ENCODE data around the gene ABHD4. TPM values are rescaled to one million over a fixed set of nuclear protein-coding genes. Genes with fewer than 3 reads are reported as not detected.
"Not testable (repeated sequence)": the region's sequence is repeated elsewhere in the genome, so short reads cannot be mapped to it uniquely, and the experiment has no call there.

ABHD4 gene
- 10 to 100 TPM; 16.7 to 20.7 TPM for total RNA-seq

- H3K4me3 Mint-ChIP-seq: peak within 1 kb of the TSS; percentile 88
- H3K4me1 Mint-ChIP-seq: peaks cover 25% of the 10 kb centered on the region
- DNase-seq: peak; percentile 79
- H3K27me3 Mint-ChIP-seq: peaks cover 14% of the 10 kb centered on the region
- no peaks in the 10 kb centered on the region for H3K9me3 Mint-ChIP-seq
- H3K27ac Mint-ChIP-seq: peak within 1 kb of the TSS; percentile 69
- ChIA-PET CTCF (interaction anchor here (0.6 to 5.5 kb wide), 22 partner anchors 9 to 772 kb away, joined by 3 to 41 read pairs (median 3); partner anchors contain the start of genes DAD1, OR6J1 and OXA1L), POLR2A (interaction anchor here (1.0 to 5.6 kb wide), 7 partner anchors 9 to 272 kb away, joined by 3 to 88 read pairs (median 4); partner anchors contain the start of genes DAD1 and OXA1L)
- peaks cover 29% of the 10 kb centered on the region for H3K36me3 Mint-ChIP-seq (ENCODE audit: low read depth)
Observed at GRCh38 chr14:22598099-22598895, at the start of gene ABHD4. Gene ABHD4, plus strand, starts transcription at chr14:22598300. Its CDS starts 7 bp downstream, at chr14:22598307.

DNA sequence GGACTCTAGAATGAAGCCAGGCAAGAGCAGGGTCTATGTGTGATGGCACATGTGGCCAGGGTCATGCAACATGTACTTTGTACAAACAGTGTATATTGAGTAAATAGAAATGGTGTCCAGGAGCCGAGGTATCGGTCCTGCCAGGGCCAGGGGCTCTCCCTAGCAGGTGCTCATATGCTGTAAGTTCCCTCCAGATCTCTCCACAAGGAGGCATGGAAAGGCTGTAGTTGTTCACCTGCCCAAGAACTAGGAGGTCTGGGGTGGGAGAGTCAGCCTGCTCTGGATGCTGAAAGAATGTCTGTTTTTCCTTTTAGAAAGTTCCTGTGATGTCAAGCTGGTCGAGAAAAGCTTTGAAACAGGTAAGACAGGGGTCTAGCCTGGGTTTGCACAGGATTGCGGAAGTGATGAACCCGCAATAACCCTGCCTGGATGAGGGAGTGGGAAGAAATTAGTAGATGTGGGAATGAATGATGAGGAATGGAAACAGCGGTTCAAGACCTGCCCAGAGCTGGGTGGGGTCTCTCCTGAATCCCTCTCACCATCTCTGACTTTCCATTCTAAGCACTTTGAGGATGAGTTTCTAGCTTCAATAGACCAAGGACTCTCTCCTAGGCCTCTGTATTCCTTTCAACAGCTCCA lies 48.7 kb upstream of the ABHD4 start:
- Mint-ChIP-seq H3K4me3 (peak overlapping the region; percentile 69), H3K4me1 (peaks cover 93% of the 10 kb centered on the region), H3K27me3 (no peaks in the 10 kb centered on the region), H3K9me3 (no peaks in the 10 kb centered on the region), H3K27ac (peak overlapping the region; percentile 97), H3K36me3 (ENCODE audit: low read depth) (peaks cover 93% of the 10 kb centered on the region)
- CTCF ChIA-PET: interaction anchor here (1.0 to 7.9 kb wide), 12 partner anchors 9 to 703 kb away, joined by 3 to 55 read pairs (median 4); no protein-coding TSS in a partner anchor
- no peak for DNase-seq
- POLR2A ChIA-PET: interaction anchor here (0.7 to 26.6 kb wide), 13 partner anchors 6 to 693 kb away, joined by 3 to 1110 read pairs (median 8); partner anchors contain the start of gene DAD1

DNA sequence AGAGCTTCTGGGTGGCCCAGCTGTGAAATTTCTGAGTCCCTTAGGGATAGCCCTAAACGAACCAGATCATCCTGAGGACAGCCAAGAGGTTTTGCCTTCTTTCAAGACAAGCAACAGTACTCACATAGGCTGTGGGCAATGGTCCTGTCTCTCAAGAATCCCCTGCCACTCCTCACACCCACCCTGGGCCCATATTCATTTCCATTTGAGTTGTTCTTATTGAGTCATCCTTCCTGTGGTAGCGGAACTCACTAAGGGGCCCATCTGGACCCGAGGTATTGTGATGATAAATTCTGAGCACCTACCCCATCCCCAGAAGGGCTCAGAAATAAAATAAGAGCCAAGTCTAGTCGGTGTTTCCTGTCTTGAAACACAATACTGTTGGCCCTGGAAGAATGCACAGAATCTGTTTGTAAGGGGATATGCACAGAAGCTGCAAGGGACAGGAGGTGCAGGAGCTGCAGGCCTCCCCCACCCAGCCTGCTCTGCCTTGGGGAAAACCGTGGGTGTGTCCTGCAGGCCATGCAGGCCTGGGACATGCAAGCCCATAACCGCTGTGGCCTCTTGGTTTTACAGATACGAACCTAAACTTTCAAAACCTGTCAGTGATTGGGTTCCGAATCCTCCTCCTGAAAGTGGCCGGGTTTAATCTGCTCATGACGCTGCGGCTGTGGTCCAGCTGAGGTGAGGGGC lies 48.0 kb upstream of the ABHD4 start:
- peak; percentile 79 for DNase-seq
- ChIA-PET CTCF (interaction anchor here (0.7 to 7.9 kb wide), 12 partner anchors 8 to 704 kb away, joined by 3 to 55 read pairs (median 4); no protein-coding TSS in a partner anchor), POLR2A (interaction anchor here (0.7 to 26.6 kb wide), 15 partner anchors 10 to 827 kb away, joined by 3 to 1110 read pairs (median 5); partner anchors contain the start of gene DAD1)
- H3K27me3 Mint-ChIP-seq: no peaks in the 10 kb centered on the region
- peak overlapping the region; percentile 97 for H3K27ac Mint-ChIP-seq
- no peaks in the 10 kb centered on the region for H3K9me3 Mint-ChIP-seq
- peak overlapping the region; percentile 69 for H3K4me3 Mint-ChIP-seq
- peaks cover 86% of the 10 kb centered on the region for H3K36me3 Mint-ChIP-seq (ENCODE audit: low read depth)
- H3K4me1 Mint-ChIP-seq: peaks cover 93% of the 10 kb centered on the region

GRCh38 chr14:22551605-22551997 lies 46.5 kb upstream of the ABHD4 start:
- Mint-ChIP-seq H3K27ac (peak overlapping the region; percentile 97), H3K4me3 (peak overlapping the region; percentile 69), H3K4me1 (peaks cover 91% of the 10 kb centered on the region), H3K36me3 (ENCODE audit: low read depth) (peaks cover 79% of the 10 kb centered on the region), H3K9me3 (no peaks in the 10 kb centered on the region), H3K27me3 (peaks cover 2% of the 10 kb centered on the region)
- no peak for DNase-seq
- ChIA-PET CTCF (interaction anchor here (0.8 to 7.9 kb wide), 6 partner anchors 10 to 706 kb away, joined by 3 to 55 read pairs (median 9); no protein-coding TSS in a partner anchor), POLR2A (interaction anchor here (1.0 to 26.6 kb wide), 12 partner anchors 12 to 828 kb away, joined by 3 to 1110 read pairs (median 5); partner anchors contain the start of gene DAD1)

DNA sequence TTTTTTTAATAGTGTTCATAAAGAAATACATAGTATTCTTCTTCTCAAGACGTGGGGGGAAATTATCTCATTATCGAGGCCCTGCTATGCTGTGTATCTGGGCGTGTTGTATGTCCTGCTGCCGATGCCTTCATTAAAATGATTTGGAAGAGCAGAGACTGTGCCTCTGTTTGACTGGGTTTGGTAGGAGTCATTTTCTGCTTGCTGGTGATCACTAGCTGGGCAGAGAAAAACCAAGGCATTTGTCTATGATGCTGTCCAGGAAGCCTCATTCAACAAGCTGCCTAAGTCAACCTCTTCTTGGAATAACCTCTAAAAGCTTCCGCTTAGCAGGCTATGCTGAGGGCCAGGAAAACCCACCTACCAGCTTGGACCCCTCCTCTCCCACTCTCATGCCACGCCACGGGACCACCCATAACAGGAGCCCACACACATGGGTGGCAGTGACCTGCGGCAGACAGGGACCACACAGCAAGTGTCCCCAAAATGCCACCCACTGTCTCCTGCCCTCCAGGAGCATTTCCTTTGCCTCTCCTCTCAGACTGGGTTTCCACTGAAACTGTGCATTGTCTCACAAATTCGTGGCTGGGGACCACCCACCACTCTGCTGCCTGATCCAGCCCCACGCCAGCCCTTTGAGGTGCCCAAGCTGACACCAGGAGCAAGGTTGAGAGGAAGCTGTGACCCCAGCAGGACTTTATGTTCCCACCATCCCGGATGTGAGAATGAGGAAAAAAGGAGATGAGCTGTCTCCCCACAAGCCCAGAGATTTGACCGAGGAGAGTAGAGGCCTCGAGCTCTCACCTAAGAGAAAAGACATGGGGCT lies 45.9 kb upstream of the ABHD4 start:
- ChIA-PET CTCF (interaction anchor here (1.0 to 7.9 kb wide), 12 partner anchors 10 to 706 kb away, joined by 3 to 55 read pairs (median 4); no protein-coding TSS in a partner anchor), POLR2A (interaction anchor here (0.8 to 26.6 kb wide), 17 partner anchors 12 to 829 kb away, joined by 3 to 1110 read pairs (median 4); partner anchors contain the start of genes DAD1 and OXA1L)
- Mint-ChIP-seq H3K4me1 (peaks cover 89% of the 10 kb centered on the region), H3K27me3 (peaks cover 2% of the 10 kb centered on the region), H3K9me3 (no peaks in the 10 kb centered on the region), H3K27ac (peak overlapping the region; percentile 97), H3K4me3 (peak overlapping the region; percentile 69), H3K36me3 (ENCODE audit: low read depth) (peaks cover 73% of the 10 kb centered on the region)
- DNase-seq: no peak

DNA sequence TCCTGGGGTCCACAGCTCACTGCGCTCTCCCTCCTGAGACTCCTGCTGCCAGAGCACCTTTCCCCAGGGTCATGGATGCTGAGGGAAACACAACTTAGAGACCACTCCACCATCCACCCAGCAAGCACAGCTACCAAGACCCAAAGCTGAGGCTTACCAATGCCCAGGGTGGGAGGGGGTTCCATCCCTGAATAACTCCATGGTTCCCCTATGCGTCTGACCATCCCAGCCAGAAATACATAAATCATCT lies 45.3 kb upstream of the ABHD4 start:
- Mint-ChIP-seq H3K4me3 (peak overlapping the region; percentile 69), H3K9me3 (no peaks in the 10 kb centered on the region), H3K27ac (peak overlapping the region; percentile 97), H3K27me3 (peaks cover 2% of the 10 kb centered on the region), H3K36me3 (ENCODE audit: low read depth) (peaks cover 68% of the 10 kb centered on the region), H3K4me1 (peaks cover 89% of the 10 kb centered on the region)
- POLR2A ChIA-PET: interaction anchor here (0.8 to 26.6 kb wide), 13 partner anchors 13 to 810 kb away, joined by 3 to 1110 read pairs (median 4); partner anchors contain the start of genes DAD1 and OXA1L
- CTCF ChIA-PET: interaction anchor here (1.0 to 7.9 kb wide), 12 partner anchors 9 to 707 kb away, joined by 3 to 55 read pairs (median 4); no protein-coding TSS in a partner anchor
- no peak for DNase-seq

- H3K27me3 Mint-ChIP-seq: peaks cover 2% of the 10 kb centered on the region
- peak overlapping the region; percentile 97 for H3K27ac Mint-ChIP-seq
- peaks cover 89% of the 10 kb centered on the region for H3K4me1 Mint-ChIP-seq
- H3K36me3 Mint-ChIP-seq (ENCODE audit: low read depth): peaks cover 61% of the 10 kb centered on the region
- H3K4me3 Mint-ChIP-seq: peak overlapping the region; percentile 53
- no peak for DNase-seq
- ChIA-PET CTCF (interaction anchor here (0.7 to 7.9 kb wide), 10 partner anchors 14 to 556 kb away, joined by 3 to 55 read pairs (median 4); no protein-coding TSS in a partner anchor), POLR2A (interaction anchor here (1.0 to 26.6 kb wide), 8 partner anchors 12 to 562 kb away, joined by 3 to 1110 read pairs (median 268); partner anchors contain the start of genes DAD1 and OXA1L)
- no peaks in the 10 kb centered on the region for H3K9me3 Mint-ChIP-seq
Observed at GRCh38 chr14:22553445-22553844, 44.7 kb upstream of the ABHD4 start.

GRCh38 chr14:22553861-22554497 lies 44.1 kb upstream of the ABHD4 start:
- peaks cover 60% of the 10 kb centered on the region for H3K36me3 Mint-ChIP-seq (ENCODE audit: low read depth)

DNA sequence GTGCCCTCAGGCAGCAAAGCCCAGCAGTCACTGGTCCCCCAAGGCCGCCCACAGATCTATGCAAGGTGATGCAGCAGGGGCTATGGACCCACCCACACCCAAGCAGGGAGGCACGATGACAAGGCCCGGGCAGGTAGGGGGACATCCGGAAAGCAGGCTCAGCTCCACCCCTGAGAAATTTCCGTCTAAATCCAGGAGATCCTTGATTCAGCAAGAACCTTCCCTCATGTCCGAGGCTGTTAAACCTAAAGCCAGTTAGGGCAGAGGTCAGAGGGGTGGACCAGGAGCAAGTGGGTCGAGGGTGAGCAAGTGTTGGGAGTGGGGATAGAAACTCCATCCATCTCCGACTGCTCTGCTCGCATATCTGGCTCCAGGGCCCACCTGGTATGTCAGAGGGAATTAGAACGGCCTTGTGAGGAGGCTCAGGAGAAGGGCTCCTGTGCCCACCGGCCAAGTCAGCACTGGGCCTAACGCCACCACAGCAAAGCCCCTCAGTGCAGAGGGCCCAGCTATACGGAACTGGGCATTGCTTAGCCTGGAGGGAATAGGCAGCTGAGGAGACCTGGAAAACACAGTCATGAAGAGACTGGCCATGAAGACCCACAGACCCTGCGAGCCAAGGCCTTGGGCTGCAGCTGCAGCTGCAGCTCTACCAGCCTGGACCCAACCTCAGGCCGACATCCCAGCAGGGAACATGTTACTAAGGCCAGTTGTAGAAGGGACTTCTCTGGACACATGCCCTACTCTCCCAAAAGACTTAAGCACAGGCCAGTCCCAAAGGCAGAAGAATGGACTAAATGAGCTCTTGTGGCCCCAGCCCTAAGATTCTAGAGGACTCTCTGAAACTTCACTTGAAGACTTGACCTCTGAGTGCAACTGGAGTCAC lies 43.4 kb upstream of the ABHD4 start:
- no peak for DNase-seq
- peaks cover 2% of the 10 kb centered on the region for H3K27me3 Mint-ChIP-seq
- CTCF ChIA-PET: interaction anchor here (1.0 to 8.4 kb wide), 13 partner anchors 9 to 702 kb away, joined by 3 to 593 read pairs (median 19); no protein-coding TSS in a partner anchor
- H3K4me1 Mint-ChIP-seq: peaks cover 91% of the 10 kb centered on the region
- H3K4me3 Mint-ChIP-seq: peak overlapping the region; percentile 76
- H3K27ac Mint-ChIP-seq: peak overlapping the region; percentile 95
- no peaks in the 10 kb centered on the region for H3K9me3 Mint-ChIP-seq
- peaks cover 52% of the 10 kb centered on the region for H3K36me3 Mint-ChIP-seq (ENCODE audit: low read depth)
- POLR2A ChIA-PET: interaction anchor here (1.1 to 26.6 kb wide), 26 partner anchors 8 to 805 kb away, joined by 3 to 1110 read pairs (median 12); partner anchors contain the start of genes ABHD4, DAD1 and LRP10

More at GRCh38 chr14:22553861-22554497, 44.1 kb upstream of the ABHD4 start:
- Mint-ChIP-seq H3K4me1 (peaks cover 91% of the 10 kb centered on the region), H3K27ac (peak overlapping the region; percentile 97), H3K4me3 (peak overlapping the region; percentile 53)
- H3K9me3 Mint-ChIP-seq, DNase-seq, H3K27me3 Mint-ChIP-seq: not testable (repeated sequence)
- CTCF ChIA-PET: interaction anchor here (1.5 to 7.9 kb wide), 4 partner anchors 14 to 640 kb away, joined by 3 to 55 read pairs (median 20); no protein-coding TSS in a partner anchor
- POLR2A ChIA-PET: interaction anchor here (3.2 to 26.6 kb wide), 7 partner anchors 7 to 707 kb away, joined by 9 to 1110 read pairs (median 484); partner anchors contain the start of gene DAD1
